GM21528 (cell line): Measurements from ENCODE around the gene SLTM.
"Not testable (repeated sequence)": the region's sequence is repeated elsewhere in the genome, so short reads cannot be mapped to it uniquely, and the experiment has no call there.

Experiments used
- ATAC-seq: cut with Tn5 transposase; IDR thresholded peaks from one replicate; pipeline ENCODE4 v1.9.1; 2021; ENCODE audit warnings: mild to moderate bottlenecking, moderate library complexity; ENCODE audit not compliant: unreplicated experiment, low FRiP score

Gene SLTM

GRCh38 chr15:58929891-58930416, 3.5 kb downstream of the SLTM start:
- no peak for ATAC-seq

GRCh38 chr15:58926823-58927222, 6.7 kb downstream of the SLTM start:
- ATAC-seq: no peak

DNA sequence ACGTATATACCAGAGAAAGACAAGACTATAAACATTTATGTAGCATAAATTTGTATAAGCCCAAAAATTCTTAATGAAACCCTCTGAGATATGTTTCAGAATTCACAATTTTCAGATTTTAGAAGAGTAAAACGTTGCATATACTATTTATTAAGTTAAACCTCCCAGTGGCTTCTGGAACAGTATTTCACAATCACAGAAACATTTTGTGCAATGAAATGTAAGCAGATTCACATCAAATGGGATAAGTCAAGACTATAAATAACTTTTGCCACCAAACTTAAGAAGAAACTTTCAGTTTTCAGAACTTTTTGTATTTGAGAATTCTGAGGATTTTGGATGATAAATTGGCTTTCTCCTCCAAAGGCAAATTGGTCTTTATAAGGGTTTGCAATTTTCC, 9.2 kb downstream of the SLTM start:
- ATAC-seq: no peak

DNA sequence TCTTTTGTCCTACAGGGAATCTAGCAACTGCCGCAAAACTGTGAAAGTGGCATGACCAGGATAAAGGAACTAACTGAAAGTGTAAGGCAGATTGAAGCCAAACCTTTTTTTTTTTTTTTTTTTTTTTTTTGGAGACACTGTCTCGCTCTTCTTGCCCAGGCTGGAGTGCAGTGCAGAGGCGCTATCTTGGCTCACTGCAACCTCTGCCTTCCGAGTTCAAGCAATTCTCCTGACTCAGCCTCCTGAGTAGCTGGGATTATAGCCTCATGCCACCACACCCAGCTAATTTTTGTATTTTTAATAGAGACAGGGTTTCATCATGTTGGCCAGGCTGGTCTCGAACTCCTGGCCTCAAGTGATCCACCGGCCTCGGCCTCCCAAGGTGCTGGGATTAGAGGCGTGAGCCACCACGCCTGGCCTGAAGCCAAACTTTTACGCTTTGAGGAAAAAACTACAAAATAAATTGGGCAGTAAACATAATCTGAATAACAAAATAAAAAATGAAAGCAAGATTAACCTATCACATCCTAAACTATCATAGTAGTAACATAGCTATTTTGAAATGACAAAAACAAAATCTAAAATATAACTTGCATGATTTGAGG, 9.7 kb downstream of the SLTM start:
- ATAC-seq: no peak

- ATAC-seq: no peak
Measured at GRCh38 chr15:58923284-58923683, 10.2 kb downstream of the SLTM start.

GRCh38 chr15:58921267-58921790, 12.2 kb downstream of the SLTM start:
- no peak for ATAC-seq

- ATAC-seq: not testable (repeated sequence)
Measured at GRCh38 chr15:58920447-58920846, 13.0 kb downstream of the SLTM start.

DNA sequence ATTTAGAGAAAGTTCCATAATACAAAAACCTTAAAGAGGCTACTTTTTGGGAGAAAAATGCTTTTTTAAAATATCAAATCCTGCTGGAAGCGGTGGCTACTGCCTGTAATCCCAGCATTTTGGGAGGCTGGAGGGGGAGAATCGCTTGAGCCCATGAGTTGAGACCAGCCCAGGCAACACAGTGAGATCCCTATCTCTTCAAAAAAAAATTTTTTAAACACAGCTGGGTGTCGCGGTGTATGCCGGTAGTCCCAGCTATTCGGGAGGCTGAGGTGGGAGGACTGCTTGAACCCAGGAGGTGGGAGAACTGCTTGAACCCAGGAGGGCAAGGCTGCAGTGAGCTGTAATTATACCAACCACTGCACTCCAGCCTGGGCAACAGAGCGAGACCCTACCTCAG, 14.2 kb downstream of the SLTM start:
- ATAC-seq: no peak

DNA sequence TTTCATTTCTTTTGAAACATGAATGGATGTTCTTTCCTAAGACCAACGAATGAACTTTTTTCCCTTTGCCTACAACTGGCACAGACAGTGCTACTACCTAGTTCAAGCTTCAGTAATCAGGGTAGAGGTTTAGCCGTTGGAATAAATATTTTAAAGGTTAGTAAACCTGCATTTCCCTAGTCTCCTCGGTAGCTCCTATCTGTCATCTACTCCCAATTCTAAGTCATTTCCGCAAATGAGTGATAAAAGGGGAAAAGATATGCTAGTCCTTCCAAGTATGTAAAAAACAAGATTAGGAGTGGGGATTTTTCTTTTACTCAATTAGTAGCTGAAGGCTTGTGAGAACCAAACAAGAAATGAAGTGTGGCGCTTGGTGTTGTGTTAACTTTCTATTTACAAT, 15.2 kb downstream of the SLTM start:
- no peak for ATAC-seq

DNA sequence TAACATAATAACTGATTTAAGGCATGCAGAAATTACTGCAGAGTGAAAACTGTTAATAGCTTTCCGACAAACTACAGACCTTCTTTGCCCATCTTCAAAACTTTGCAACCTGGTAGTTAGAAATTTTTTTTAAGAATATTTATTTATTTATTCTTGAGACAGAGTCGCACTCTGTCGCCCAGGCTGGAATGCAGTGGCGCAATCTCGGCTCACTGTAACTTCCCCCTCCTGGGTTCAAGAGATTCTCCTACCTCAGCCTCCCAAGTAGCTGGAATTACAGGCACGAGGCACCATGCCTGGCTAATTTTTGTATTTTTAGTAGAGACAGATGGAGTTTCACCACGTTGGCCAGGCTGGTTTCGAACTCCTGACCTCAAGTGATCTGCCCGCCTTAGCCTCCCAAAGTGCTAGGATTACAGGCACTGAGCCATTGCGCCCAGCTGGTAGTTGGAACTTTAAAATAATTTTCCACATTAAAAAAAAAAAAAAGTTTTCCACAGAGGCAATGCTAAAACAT, 15.8 kb downstream of the SLTM start:
- ATAC-seq: not testable (repeated sequence)

DNA sequence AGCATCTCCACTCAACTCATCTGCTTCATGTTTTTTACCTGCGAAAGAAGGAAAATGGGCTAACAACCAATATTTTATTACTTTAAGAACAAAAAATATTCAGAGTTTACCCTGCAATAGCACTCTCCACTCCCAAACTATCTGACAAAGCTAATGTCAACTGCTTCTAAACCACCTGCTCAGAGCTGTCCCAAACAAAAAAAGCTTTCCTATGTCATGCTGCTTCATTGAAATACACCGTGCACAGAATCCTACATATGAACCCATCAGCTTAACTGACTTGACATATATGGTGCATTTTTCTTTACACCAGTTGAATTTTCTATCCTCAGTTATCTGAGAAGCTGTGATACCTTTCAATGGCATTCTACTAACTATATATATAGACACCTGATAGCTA, 16.5 kb downstream of the SLTM start:
- ATAC-seq: no peak

GRCh38 chr15:58910456-58910855, 23.0 kb downstream of the SLTM start:
- ATAC-seq: no peak

- no peak for ATAC-seq
Measured at GRCh38 chr15:58909616-58910015, 23.9 kb downstream of the SLTM start.

DNA sequence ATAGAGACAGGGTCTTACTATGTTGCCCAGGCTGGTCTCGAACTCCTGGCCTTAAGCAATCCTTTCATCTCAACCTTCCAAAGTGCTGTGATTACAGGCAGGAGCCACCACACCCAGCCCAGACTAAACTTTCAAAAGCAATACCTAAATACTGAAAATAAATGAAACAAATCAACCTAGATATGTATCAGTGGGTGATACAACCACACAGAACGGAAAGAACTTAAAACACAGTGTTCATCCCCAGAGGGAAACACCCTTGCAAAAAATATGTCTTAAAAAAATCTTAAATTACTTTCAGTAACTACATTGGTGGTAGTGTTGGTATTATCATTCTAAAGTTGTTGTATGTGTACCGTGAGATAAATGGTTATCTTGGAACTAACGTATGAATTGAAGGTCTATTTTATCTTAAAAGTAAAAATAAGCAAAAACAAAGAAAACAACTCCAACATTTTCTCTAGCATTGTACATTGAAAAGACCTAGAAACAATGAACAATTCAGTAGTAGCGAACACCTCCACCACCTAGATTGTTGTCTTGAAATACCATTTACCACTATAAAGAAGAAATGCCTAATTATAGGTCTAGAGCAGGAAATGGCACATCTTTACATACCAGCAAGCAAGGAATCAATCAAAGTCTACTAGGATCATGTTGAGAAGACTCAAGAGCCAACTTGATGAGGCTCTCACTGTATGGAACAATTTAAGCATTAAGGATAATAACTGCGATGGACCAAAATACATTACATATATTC, 24.7 kb downstream of the SLTM start:
- ATAC-seq: no peak

DNA sequence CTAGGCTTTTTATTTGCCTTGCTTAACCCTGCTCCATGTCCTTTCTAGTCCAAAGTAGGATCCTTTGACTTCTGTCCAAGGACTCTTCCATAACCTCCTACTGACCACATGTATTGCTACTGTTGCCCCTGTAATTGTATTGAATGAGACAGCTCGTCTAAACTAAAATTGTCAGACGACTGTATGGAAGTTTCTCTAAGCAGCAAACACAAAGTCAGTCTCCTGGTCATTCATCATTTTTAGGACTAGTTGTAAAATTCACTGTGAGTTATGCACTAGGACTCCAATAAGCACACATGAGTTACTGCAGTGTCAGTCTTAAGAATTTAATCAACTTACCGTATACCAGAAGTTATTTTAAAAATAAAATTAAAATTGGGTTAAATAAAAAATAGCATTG, 32.8 kb downstream of the SLTM start:
- ATAC-seq: no peak

DNA sequence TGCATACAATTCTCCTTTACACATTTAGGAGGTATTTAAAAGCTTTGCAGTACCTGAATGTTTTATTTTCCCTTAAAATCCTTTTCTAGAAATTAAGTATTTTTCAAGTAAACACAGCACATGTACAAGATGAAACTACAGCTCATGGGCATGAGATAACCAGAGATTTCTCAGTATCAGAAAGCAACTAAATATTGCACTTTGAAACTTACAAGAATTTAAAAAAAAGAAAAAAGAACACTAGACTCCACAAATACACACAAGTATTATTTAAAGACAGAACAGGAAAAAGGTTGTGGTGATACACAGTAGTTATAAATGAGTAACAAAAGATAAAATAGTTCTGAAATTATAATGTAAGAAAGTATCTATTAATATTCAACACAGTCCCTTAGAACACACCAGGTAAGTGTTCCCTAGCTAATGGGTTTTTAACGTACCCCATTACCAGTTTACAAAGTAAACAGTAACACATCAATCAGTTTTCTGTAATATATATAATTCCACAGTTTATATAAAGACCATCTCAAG, 35.3 kb downstream of the SLTM start:
- ATAC-seq: no peak

GRCh38 chr15:58889363-58889762, 44.1 kb downstream of the SLTM start:
- ATAC-seq: no peak

GRCh38 chr15:58886921-58887320, 46.6 kb downstream of the SLTM start:
- ATAC-seq: no peak

- not testable (repeated sequence) for ATAC-seq
Measured at GRCh38 chr15:58883926-58884325, 49.6 kb downstream of the SLTM start.

DNA sequence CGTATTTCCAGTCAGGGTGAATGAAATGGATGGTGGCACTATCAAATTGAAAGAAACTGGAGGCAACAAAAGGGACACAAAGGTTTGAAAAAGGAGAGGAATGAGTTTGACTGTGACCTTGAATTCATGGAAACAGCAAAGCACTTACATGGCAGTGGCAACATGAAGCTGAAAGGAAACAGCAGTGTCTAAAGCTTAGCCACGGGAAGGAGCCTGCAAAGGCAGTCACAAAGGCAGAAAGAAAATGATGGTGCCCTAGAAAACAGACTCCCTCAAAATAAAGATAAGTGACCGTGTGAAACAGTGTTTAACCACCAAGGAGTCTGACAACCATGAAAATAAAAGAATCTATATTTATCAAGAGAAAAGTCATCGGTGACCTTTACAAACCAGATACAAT, 51.2 kb downstream of the SLTM start:
- no peak for ATAC-seq

- peak; percentile 53 for ATAC-seq
Measured at GRCh38 chr15:58880320-58880719, 53.2 kb downstream of the SLTM start.
